ENCODE measurements around the gene HCCS.

- no peak for TF ChIP-seq CTCF (IDR thresholded peaks at IDR 0.05)
- no peak for TF ChIP-seq POLR2A (IDR thresholded peaks at IDR 0.05)
These were observed 20.0 kb downstream of the HCCS start for GRCh38 chrX:11131146-11131545.

All from tibial nerve (tissue), 3 donors.